Large intestine (tissue), 3 donors: ENCODE data around the gene GARIN3. TPM values are rescaled to one million over a fixed set of nuclear protein-coding genes. Genes with fewer than 3 reads are reported as not detected.

ENCODE experiments used
- DNase-seq, 2 donors: peaks; one replicate each; pipeline versions ENCODE4 v3.0.0 to v3.0.0-alpha.2; 2013
- H3K27ac ChIP-seq: one replicate; pipeline ENCODE4 v1.5.1; 2013; ENCODE audit warnings: low read length
- H3K27me3 ChIP-seq: 2 replicates; pipeline ENCODE4 v1.6.1; 2013; ENCODE audit warnings: low read length; ENCODE audit not compliant: control insufficient read depth, insufficient read depth
- H3K36me3 ChIP-seq: 2 replicates; pipeline ENCODE4 v1.6.1; 2013; ENCODE audit warnings: low read length; ENCODE audit not compliant: control insufficient read depth, insufficient read depth
- H3K4me1 ChIP-seq: one replicate; pipeline ENCODE4 v1.6.1; 2013; ENCODE audit warnings: low read length; ENCODE audit not compliant: control insufficient read depth, insufficient read depth
- H3K4me3 ChIP-seq: one replicate; pipeline ENCODE4 v1.5.1; 2013; ENCODE audit warnings: low read length
- H3K9me3 ChIP-seq: one replicate; pipeline ENCODE4 v1.6.1; 2013; ENCODE audit warnings: mild to moderate bottlenecking, low read depth, low read length, moderate library complexity; ENCODE audit not compliant: control insufficient read depth
- WGBS: methylation state at CpG from one replicate; pipeline ENCODE4 v1.1.5; 2013; ENCODE audit warnings: low lambda C conversion rate; ENCODE audit not compliant: insufficient coverage; 5-methylcytosine and 5-hydroxymethylcytosine counted together
- polyA plus RNA-seq: library from polyadenylated mRNA; unstranded; fragments of 120-200 nt; gene quantifications from one replicate; pipeline ENCODE4 v1.2.1, GENCODE V29; 2013

GARIN3 gene
- polyA plus RNA-seq, 1 donor, result not detected

DNA sequence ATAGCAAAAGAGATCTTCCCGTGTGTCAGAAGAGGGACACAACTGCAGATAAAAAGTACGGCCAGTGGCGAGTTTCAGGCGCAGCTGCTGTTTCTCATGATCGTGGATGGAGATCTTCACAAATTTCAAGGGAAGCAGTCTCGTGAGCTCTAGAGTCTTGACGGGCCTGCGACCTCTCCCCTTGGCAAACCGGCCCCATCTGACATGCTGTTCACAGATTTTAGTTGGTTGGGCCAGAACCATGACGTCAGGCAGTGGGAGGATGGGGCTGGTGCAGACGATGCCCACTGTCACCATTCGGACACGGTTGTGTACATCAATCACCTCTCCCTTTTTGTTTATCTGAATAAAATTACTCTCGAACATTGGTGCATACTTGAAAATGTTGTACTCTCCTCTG is 396 bp downstream of the GARIN3 start:
- WGBS, result 83% methylated on average over 1 of the region's 14 CpGs

DNA sequence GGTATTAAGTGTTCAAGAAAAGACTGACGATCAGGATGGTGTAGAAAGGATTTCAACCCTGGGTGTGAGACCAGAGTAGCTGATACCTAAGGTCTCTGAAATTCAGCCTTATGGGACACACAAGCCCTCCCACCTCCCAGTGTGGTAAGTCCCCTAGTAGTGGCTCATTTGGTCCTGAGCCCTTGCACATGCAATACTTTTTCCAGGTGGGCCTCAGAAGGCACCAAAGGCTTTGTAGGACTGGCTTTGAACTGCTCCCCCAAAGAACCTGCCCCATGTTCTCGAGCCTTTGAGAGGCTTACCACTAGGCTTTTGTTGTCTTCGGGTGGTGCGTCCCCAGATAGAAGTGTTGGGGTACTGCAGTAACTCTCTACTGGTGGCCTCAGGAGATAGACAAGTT is 803 bp downstream of the GARIN3 start:
- no peak overlapping the region for H3K4me3 ChIP-seq
- no peaks in the 10 kb centered on the region for H3K4me1 ChIP-seq
- no peaks in the 10 kb centered on the region for H3K27me3 ChIP-seq
- DNase-seq, result no peak
- no peak overlapping the region for H3K27ac ChIP-seq
- no CpG with 5 or more reads among the region's 4 CpGs for WGBS
- no peaks in the 10 kb centered on the region for H3K9me3 ChIP-seq
- no peaks in the 10 kb centered on the region for H3K36me3 ChIP-seq

More for the DNA sequence above, 396 bp downstream of the GARIN3 start:
- Histone ChIP-seq H3K36me3 (no peaks in the 10 kb centered on the region), H3K4me3 (no peak overlapping the region), H3K27ac (no peak overlapping the region), H3K27me3 (no peaks in the 10 kb centered on the region), H3K4me1 (no peaks in the 10 kb centered on the region), H3K9me3 (no peaks in the 10 kb centered on the region)
- DNase-seq, result no peak

DNA sequence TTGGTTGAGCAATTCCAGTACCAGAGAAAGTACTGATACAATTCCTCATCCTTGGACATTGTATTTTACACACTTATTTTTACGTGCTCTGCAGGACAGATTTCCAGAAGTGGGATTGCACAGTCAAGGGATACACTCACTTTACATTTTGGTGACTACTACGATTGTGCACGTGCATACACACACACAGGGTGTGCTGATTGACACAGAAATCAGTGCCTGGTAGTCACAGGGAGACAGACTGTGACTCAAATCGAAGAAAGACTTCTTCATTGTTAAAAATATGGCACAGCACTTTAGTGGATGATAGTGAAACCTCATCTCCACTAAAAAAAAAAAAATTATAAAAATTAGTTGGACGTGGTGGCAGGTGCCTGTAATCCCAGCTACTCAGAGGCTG is 1.5 kb downstream of the GARIN3 start:
- Histone ChIP-seq H3K36me3 (no peaks in the 10 kb centered on the region), H3K27me3 (no peaks in the 10 kb centered on the region), H3K4me1 (no peaks in the 10 kb centered on the region), H3K27ac (no peak overlapping the region), H3K4me3 (no peak overlapping the region), H3K9me3 (no peaks in the 10 kb centered on the region)
- DNase-seq, result no peak
- 83% methylated on average over 2 of the region's 5 CpGs for WGBS

DNA sequence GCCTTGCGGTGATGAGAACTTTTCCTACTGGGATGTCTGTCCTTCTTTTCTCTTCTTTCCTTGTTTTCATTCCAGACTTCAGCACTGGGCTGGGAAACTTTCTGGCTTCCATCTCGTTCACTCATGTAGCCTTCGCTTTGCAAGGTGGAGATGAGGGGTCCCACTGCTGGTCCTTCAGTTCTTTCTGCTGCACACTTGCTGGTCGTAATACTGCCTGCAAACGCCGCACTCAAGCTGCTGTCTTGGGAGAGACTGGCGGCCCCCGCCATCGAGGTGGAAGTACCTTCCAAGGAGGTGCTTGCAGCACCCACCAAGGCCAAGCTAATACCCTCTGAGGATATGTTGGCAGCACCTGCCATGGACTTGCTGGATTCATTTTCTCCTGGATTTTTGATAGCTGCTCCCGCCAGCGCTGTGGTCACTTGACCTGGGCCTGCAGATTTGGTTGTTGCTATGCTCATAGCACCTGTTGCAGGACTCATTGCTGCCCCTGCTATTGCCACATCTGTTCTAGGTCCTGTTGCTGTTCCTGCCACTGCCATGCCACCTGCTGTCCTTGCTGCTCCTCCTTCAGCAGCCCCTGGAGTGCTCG is 3.0 kb downstream of the GARIN3 start:
- no peak for DNase-seq
- H3K27ac ChIP-seq, result no peak overlapping the region
- no peaks in the 10 kb centered on the region for H3K36me3 ChIP-seq
- WGBS, result 100% methylated on average over 1 of the region's 12 CpGs
- H3K4me3 ChIP-seq, result no peak overlapping the region
- H3K9me3 ChIP-seq, result no peaks in the 10 kb centered on the region
- H3K4me1 ChIP-seq, result no peaks in the 10 kb centered on the region
- H3K27me3 ChIP-seq, result no peaks in the 10 kb centered on the region

DNA sequence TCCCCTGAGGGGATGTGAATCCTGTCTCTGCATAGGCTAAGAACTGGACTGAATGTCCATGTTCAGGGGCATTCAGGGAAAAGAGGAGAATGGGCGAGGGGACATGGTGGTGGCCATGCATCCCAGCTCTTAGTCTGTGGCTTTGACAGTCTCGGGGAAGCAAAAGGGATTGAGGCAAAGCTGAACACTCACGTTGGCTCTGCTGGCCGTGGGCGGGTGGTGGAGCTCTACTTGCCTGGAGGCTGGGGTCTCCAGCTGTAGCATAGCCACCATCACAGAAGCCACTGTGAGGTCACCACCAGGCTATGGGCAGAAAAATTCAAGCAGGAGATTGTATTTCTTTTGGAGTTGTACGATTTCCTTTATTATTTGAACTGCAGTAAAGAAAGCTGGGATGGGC is 4.1 kb downstream of the GARIN3 start:
- H3K36me3 ChIP-seq, result no peaks in the 10 kb centered on the region
- no peak for DNase-seq
- H3K4me1 ChIP-seq, result peaks cover 3% of the 10 kb centered on the region
- H3K9me3 ChIP-seq, result no peaks in the 10 kb centered on the region
- no CpG with 5 or more reads among the region's 6 CpGs for WGBS
- no peak overlapping the region for H3K4me3 ChIP-seq
- no peak overlapping the region for H3K27ac ChIP-seq
- H3K27me3 ChIP-seq, result no peaks in the 10 kb centered on the region

DNA sequence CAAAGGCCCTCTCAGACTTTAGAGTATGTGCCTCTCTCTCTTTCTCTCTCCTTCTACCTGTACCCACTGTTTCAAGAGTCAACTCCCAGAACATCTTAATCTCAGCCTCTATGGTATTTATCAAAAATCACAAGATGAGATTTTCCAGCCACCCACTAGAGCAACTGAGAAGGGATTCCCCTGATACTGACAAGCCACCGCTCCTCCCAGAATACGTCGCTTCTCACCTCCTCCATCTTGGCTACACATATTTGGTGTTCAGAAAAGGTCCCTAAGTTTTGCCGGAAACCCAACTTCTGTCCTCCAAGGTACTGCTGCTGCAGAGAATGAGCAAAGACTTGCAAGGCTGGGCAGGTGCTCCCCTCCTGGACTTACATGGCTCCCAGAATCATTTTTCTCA is 6.1 kb downstream of the GARIN3 start:
- Histone ChIP-seq H3K4me1 (peaks cover 3% of the 10 kb centered on the region), H3K27ac (no peak overlapping the region), H3K27me3 (no peaks in the 10 kb centered on the region), H3K4me3 (no peak overlapping the region), H3K9me3 (no peaks in the 10 kb centered on the region), H3K36me3 (no peaks in the 10 kb centered on the region)
- WGBS, result 100% methylated on average over 1 of the region's 4 CpGs
- DNase-seq, result no peak

DNA sequence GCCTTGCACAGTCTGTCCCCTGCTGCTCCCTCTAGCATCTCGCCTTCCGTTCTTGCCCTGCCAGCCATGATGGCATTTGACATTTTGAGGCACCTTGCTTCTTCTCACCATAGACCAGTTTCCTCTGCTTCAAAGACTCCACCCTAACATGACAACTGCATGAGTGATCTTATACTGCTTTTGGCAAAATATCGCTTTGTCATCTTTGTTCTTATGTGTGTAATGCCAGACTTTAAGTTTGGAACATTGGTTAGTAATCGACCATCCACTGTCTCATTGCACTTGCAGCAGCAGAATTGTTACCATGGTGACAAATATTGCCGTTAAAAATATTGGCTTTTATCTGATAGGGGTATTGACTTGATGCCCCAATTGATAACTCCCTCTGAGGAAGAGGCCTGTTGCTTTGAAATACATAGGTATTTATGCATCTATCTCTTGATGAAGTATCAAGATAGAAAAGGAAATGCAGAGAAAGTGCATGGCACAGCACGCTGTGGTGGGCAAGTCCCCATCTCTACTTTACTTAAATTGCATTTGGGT is 6.8 kb downstream of the GARIN3 start:
- 100% methylated on average over 1 of the region's 6 CpGs for WGBS
- Histone ChIP-seq H3K4me1 (peaks cover 3% of the 10 kb centered on the region), H3K9me3 (no peaks in the 10 kb centered on the region), H3K27ac (no peak overlapping the region), H3K27me3 (no peaks in the 10 kb centered on the region), H3K36me3 (no peaks in the 10 kb centered on the region), H3K4me3 (no peak overlapping the region)
- DNase-seq, result no peak

DNA sequence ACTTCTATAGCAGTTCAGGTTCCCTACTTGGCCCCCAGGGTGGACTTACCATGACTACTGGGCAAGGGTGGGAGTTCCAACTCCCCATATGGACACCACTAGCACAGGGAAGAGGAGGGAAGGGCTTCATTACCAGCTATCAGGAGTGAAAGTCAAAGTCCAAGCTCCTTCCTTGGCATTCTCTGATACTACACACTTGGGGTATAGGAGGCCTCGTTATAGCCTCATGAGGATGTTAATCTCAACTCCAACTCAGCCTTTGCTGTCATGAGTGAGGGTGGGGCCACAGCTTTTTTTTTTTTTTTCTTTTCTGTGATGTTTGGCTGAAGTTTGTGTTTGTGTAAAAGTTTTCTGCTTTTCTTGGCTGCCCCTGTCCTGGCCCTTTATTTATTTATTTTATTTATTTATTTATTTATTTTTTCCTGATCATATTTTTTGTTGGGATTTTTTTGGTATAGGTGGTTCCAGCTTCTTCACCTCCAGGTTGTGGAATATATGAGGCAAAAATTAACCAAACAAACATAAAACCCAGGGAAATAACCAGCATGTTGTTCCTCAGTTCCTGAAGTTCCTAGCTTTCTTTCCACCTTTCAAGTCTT is 8.7 kb downstream of the GARIN3 start:
- Histone ChIP-seq H3K4me1 (peaks cover 3% of the 10 kb centered on the region), H3K27ac (no peak overlapping the region), H3K4me3 (no peak overlapping the region), H3K36me3 (no peaks in the 10 kb centered on the region), H3K9me3 (no peaks in the 10 kb centered on the region), H3K27me3 (no peaks in the 10 kb centered on the region)
- 60% methylated on average over 1 of the region's 1 CpG for WGBS
- DNase-seq, result peak; percentile 70 to 85

DNA sequence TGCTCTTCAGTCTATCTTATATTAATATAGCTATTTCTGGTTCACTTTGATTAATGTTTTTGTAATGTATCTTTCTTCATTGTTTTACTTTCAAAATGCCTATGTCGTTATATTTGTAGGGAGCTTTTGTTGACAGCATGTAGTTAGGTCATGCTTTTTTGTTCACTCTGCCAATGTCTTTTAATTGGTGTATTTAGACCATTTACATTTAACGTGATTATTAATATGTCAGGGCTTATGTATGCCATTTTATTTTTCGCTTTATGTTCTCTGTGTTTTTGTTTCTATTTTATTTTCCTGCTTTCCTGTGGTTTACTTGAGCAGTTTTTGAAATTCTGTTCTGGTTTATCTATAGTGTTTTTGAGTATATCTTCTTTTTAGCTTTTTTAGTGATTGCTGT is 10.8 kb downstream of the GARIN3 start:
- no peak overlapping the region for H3K27ac ChIP-seq
- H3K4me1 ChIP-seq, result peaks cover 3% of the 10 kb centered on the region
- H3K27me3 ChIP-seq, result no peaks in the 10 kb centered on the region
- WGBS, result 100% methylated on average over 3 of the region's 3 CpGs
- DNase-seq, result no peak
- H3K9me3 ChIP-seq, result no peaks in the 10 kb centered on the region
- H3K4me3 ChIP-seq, result no peak overlapping the region
- H3K36me3 ChIP-seq, result no peaks in the 10 kb centered on the region

DNA sequence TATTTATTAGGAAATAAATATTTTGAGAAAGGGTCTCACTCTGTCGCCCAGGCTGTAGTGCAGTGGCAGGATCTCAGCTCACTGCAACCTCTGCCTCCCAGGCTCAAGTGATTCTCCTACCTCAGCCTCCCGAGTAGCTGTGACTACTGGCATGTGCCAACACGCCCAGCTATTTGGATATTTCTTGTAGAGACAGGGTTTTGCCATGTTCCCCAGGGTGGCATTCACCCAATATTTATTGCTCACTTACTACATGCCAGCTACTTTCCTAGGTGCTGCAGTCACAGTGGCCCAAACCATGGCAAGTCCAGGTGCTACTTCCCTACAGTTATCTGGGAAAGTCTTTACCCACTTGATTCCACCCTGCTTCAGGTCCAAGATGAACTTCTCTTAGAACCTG is 15.1 kb downstream of the GARIN3 start:
- DNase-seq, result no peak
- Histone ChIP-seq H3K36me3 (no peaks in the 10 kb centered on the region), H3K4me3 (no peak overlapping the region), H3K9me3 (no peaks in the 10 kb centered on the region), H3K27ac (no peak overlapping the region), H3K27me3 (no peaks in the 10 kb centered on the region), H3K4me1 (no peaks in the 10 kb centered on the region)
- WGBS, result no CpG with 5 or more reads among the region's 3 CpGs
